ENCODE data around the gene FAM32A.

The FAM32A gene

GRCh38 chr19:16185123-16185767 lies at the start of gene FAM32A:
Gene FAM32A (plus strand): TSS chr19:16185410. CDS start chr19:16185443, 33 bp downstream.
- peak; percentile 100 for DNase-seq

- DNase-seq: no peak
Observed at GRCh38 chr19:16135430-16136127, 49.6 kb upstream of the FAM32A start.

- DNase-seq: no peak
Observed at GRCh38 chr19:16136185-16136999, 48.8 kb upstream of the FAM32A start.

GRCh38 chr19:16139752-16140151 lies 45.5 kb upstream of the FAM32A start:
- no peak for DNase-seq

GRCh38 chr19:16141043-16141442 lies 44.2 kb upstream of the FAM32A start:
- no peak for DNase-seq

DNA sequence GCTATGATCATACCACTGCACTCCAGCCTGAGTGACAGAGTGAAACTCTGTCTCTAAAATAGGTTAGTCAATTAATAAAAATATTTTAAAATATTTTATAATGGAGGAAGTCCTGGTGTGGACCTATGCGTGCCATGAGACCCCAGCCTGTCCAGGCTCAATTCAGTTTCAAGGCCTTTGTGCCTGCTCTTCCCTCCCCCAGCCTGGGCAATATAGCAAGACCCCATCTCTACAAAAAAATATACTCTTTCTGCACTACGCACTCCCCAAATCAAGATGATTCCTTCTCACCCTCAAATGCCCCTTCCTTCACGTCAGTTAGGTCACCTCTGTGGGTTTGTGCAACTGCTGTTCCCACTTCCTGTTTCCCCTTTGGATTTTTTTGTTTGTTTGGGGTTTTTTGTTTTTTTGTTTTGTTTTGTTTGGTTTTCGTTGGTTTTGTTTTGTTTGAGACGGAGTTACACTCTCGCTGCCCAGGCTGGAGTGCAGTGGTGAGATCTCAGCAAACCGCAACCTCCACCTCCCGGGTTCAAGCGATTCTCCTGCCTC lies 43.1 kb upstream of the FAM32A start:
- DNase-seq: no peak

DNA sequence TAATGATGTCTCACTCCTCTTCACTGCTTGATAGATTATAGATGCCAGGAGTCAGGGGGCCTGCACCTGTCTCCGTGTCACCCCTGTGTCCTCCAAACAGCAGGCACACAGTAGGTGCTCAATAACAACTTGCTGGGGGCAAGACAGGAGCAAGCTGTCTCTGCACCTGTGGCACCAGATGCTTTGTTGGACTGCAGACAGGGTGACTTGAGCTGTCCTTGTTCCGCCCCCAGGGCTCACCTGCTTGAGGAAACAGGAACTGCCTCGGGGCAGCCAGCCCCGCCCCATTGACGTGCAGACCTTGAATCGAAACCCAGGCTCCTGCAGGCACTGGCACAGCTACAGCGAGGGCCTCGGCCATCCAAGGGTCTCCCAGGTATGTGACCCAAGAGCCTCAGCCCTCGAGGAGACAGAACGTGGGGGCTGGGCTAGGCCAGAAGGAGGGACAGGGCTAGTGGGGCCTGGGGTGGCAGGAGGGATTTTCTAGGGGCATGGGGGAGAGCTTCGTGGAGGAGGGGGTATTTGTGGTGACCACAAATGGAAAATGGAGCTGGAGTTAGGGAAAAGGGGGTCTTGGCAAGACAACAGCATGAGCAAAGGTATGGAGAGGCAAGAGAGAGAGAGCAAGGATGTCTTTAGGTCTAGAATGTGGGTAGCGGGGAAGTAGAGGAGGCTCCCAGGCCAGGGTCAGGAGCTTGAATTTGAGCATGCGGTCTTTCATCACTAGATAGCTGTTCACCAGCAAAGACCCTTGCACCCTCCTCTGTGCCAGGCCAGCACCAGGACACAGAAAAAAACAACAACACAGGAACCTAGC lies 41.6 kb upstream of the FAM32A start, which contains the start of gene HSH2D:
HSH2D (plus strand) TSS at position 287 of the 817 bp plus-strand sequence. CDS start 5,066 bp downstream, outside the sequence.
- DNase-seq: peak; percentile 91

DNA sequence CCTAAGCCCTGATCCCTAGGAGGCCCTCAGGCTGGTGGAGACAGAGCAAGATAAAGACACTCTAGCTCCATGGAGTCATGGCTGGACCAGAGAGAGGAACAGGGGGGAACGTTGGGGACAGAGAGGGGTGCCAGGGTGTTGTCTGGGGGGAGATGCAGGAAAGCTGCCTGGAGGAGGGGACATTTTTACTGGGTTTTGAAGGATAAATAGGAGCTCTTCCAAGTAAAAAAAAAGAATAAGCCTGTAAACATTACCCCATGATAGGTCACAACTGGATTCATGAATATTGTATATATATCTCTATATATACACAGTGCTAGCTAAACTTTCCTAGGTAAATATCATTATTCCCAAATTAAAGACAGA lies 41.0 kb upstream of the FAM32A start:
- DNase-seq: no peak

- no peak for DNase-seq
Observed at GRCh38 chr19:16146112-16146511, 39.1 kb upstream of the FAM32A start.

- DNase-seq: no peak
Observed at GRCh38 chr19:16148443-16149229, 36.6 kb upstream of the FAM32A start.

DNA sequence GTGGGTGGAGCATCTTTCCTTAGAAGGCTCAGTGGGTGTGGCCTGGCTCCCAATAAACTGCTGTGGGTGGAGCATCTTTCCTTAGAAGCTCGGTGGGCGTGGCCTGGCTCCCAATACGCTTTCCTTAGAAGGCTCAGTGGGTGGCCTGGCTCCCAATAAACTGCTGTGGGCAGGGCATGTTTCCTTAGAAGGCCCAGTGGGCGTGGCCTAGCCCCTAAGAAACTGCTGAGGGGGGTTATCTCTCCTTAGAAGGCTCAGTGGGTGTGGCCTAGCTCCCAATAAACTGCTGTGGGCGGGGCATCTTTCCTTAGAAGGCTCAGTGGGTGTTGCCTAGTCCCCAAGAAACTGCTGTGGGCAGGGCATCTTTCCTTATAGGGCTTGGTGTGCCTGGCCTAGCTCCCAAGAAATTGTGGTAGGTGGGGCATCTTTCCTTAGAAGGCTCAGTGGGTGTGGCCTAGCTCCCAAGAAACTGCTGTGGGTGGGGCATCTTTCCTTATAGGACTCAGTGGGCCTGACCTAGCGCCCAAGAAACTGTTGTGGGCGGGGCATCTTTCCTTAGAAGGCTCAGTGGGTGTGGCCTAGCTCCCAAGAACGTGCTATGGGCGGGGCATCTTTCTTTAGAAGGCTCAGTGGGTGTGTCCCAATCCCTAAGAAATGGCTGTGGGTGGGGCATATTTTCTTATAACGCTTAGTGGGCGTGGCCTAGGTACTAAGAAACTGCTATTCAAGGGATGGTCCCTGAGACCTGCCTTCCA lies 31.5 kb upstream of the FAM32A start:
- DNase-seq: no peak

DNA sequence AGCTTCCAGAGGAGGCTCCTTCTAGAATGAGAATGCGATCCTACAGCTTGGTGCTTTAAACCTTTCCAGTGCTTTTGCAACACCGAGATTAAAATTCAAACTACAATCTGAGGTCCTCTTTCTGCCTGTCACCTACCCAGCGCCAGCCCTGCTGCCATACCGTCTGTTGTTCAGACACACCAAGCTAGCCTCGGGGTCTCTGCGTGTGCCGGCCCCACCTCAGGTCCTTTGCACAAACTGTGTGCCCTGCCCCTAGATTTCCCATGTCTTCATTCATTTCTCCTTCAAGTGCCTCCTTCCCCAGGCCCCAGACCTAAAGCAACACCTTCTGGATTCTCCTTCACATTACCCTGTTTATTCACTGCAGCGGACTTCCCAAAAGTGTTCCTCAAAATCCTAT lies 30.7 kb upstream of the FAM32A start:
- no peak for DNase-seq

DNA sequence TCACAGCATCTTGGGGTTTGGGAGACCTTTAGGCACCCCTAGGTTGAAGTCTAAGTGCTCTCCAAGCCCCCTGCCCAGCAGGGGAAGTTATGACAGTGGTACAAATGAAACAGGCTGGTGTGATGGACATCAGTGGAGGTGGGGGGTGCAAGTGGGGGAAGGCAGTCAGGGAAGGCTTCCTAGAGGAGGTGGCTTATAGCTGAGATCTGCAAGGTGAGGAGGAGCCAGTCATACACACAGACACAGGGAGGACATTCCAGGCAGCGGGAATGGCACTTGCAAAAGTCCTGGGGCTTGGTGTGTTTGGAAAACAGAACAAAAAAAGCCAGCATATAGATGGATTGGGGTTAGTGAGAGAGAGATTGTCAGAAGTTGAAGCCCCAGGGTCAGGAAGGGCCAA lies 30.1 kb upstream of the FAM32A start:
- DNase-seq: no peak

GRCh38 chr19:16156904-16157303 lies 28.3 kb upstream of the FAM32A start:
- DNase-seq: no peak

GRCh38 chr19:16157601-16158000 lies 27.6 kb upstream of the FAM32A start:
- no peak for DNase-seq

DNA sequence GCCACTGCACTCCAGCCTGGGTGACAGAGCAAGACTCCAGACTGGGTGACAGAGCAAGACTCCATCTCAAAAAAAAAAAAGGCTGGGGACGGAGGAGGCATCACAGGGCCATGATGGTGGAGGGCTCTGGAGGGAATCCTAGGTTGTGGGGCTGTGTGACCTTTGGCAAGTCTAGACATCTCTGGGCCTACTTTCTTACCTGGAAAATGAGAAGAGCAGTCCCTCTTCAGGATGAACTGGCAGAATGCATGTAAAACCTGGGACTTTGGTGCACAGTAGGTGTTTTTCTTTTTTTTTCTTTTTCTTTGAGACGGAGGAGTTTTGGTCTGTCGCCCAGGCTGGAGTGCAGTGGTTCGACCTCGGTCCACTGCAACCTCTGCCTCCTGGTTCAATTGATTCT lies 25.6 kb upstream of the FAM32A start:
- no peak for DNase-seq

DNA sequence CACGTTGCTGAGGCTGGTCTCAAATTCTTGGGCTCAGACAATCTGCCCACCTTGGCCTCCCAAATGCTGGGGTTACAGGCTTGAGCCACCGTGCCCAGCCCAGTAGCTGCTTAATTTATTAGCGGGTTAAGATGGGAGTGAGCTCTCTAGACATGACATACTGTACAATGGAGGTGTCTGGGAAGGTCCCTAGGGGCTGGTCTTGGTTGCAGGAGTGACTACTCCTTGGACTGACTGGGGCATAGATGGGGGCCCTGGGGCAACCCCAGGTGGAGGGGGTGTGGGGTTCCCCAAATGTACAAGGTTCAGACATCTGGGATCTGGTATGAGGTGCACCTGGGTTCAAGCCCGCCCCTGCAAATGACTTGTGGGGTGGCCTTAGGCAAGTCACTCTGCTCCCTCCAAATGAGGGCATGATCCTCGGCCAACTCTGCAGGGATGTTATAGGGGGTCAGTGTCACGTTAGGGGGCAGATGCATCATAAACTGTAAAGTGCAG lies 24.7 kb upstream of the FAM32A start:
- peak; percentile 63 for DNase-seq

GRCh38 chr19:16160943-16161560 lies 24.2 kb upstream of the FAM32A start:
- DNase-seq: peak; percentile 68

GRCh38 chr19:16161840-16162239 lies 23.4 kb upstream of the FAM32A start:
- no peak for DNase-seq

DNA sequence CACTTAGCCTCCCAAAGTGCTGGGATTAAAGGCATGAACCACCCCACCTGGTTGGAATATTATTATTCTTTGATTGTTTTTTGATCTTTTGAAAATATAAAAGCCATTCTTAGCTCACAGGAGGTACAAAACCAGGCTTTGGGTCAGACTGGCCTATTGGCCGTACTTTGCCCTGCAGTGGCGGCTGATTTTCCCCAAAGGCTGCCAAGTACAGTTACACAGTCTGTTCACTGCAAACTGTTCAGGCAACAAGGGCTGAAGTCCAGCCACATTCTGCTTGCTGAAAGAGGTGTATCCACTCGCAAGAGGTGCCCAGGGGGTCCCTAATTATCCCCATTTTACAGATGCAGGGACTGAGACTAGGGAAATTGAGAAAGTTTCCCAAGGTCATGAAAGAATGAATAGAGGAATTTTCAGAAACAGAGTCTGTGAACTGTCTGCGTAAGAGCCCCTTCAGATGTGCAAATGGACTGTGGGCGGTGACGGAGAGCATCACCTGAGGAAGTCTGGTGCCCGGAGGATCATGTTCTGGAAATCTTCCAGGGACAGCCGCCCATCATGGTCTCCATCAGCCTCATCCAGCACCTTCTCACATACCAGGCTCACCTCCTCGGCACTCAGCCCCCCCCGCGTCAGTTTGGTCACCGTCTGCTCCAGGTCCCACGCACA lies 20.9 kb upstream of the FAM32A start:
- DNase-seq: no peak

Data from activated effector memory CD4-positive, alpha-beta T cell treated with anti-CD3 and anti-CD28 coated beads, Interleukin-2, amount 50 U/mL, for 16 hours (primary cell).